GM13977 (cell line): ENCODE measurements around the gene IL1R1.

Source experiments
- DNase-seq: peaks from one replicate; pipeline ENCODE4 v3.0.0; 2012; ENCODE audit warnings: low spot score
- CTCF ChIP-seq: IDR thresholded peaks from 2 replicates; pipeline ENCODE4 v1.5.1; 2012; ENCODE audit warnings: mild to moderate bottlenecking, control low read depth; ENCODE audit not compliant: insufficient read depth; ENCODE audit errors: extremely low read depth, missing control alignments
- in situ Hi-C: fragments of 300-500 bp; cut with MboI; formaldehyde crosslinking; loops from one replicate; pipeline ENCODE4 v1.12.0; 2022; ENCODE audit warnings: low sequenced_read_pairs, low pct_unique_long_range_greater_than_20kb, mixed read lengths, inconsistent platforms; ENCODE audit not compliant: unreplicated experiment

IL1R1 gene

GRCh38 chr2:102185347-102185746, 42.8 kb downstream of the IL1R1 start:
- DNase-seq, result no peak
- in situ Hi-C loops, result no loop called here

GRCh38 chr2:102186791-102187495, 44.4 kb downstream of the IL1R1 start, which contains the start of gene IL1RL2:
Gene IL1RL2 (plus strand): TSS chr2:102187023. CDS start chr2:102187868, 845 bp downstream.
- TF ChIP-seq CTCF, result no peak
- in situ Hi-C loops, result no loop called here
- DNase-seq, result no peak

More at GRCh38 chr2:102185347-102185746, 42.8 kb downstream of the IL1R1 start:
- peak; percentile 26 for TF ChIP-seq CTCF

GRCh38 chr2:102187496-102188150, 45.1 kb downstream of the IL1R1 start:
- in situ Hi-C loops, result no loop called here
- peak; percentile 23 for DNase-seq
- no peak for TF ChIP-seq CTCF

- no peak for TF ChIP-seq CTCF
- in situ Hi-C loops, result no loop called here
- DNase-seq, result no peak
These were observed 48.0 kb downstream of the IL1R1 start for GRCh38 chr2:102190430-102191107.

- no peak for DNase-seq
- no peak for TF ChIP-seq CTCF
- in situ Hi-C loops, result no loop called here
These were observed 49.0 kb downstream of the IL1R1 start for GRCh38 chr2:102191501-102191900.

- no peak for DNase-seq
- in situ Hi-C loops, result no loop called here
- TF ChIP-seq CTCF, result no peak
These were observed 50.5 kb downstream of the IL1R1 start for GRCh38 chr2:102193074-102193473.
